ACHN (cell line): ENCODE results near the gene ABHD14A.
"Not testable (repeated sequence)": the region's sequence is repeated elsewhere in the genome, so short reads cannot be mapped to it uniquely, and the experiment has no call there.

Experiments
- DNase-seq: peaks from one replicate; pipeline ENCODE4 v3.0.0-alpha.2; 2015
- in situ Hi-C: cut with HindIII; loops from 2 replicates; pipeline ENCODE4 v1.10.0; 2017; ENCODE audit warnings: low sequenced_read_pairs, low pct_ligation_motif_present, low pct_unique_long_range_greater_than_20kb

The ABHD14A gene

GRCh38 chr3:51986010-51986947, 11.4 kb downstream of the ABHD14A start:
- in situ Hi-C loops: no loop called here
- DNase-seq: no peak

GRCh38 chr3:51987568-51987967, 12.7 kb downstream of the ABHD14A start:
- DNase-seq: no peak
- in situ Hi-C loops: no loop called here

- in situ Hi-C loops: no loop called here
- DNase-seq: no peak
These were observed 13.7 kb downstream of the ABHD14A start for GRCh38 chr3:51988286-51989146.

- DNase-seq, in situ Hi-C loops: not testable (repeated sequence)
These were observed 15.7 kb downstream of the ABHD14A start for GRCh38 chr3:51990501-51990971.

GRCh38 chr3:51992017-51992682, 17.3 kb downstream of the ABHD14A start:
- no peak for DNase-seq
- in situ Hi-C loops: no loop called here

- in situ Hi-C loops: not testable (repeated sequence)
These were observed 18.8 kb downstream of the ABHD14A start for GRCh38 chr3:51993657-51994056.

GRCh38 chr3:51994530-51994929, 19.7 kb downstream of the ABHD14A start:
- no peak for DNase-seq
- in situ Hi-C loops: no loop called here

More at GRCh38 chr3:51993657-51994056, 18.8 kb downstream of the ABHD14A start:
- DNase-seq: not testable (repeated sequence)

GRCh38 chr3:51995346-51996163, 20.7 kb downstream of the ABHD14A start, which contains the start of gene RPL29:
Gene RPL29 (minus strand): TSS chr3:51995895. CDS start chr3:51995461, 434 bp downstream.
- DNase-seq: peak; percentile 92
- in situ Hi-C loops: no loop called here

- no peak for DNase-seq
- in situ Hi-C loops: no loop called here
These were observed 22.3 kb downstream of the ABHD14A start for GRCh38 chr3:51997172-51997571.

GRCh38 chr3:51997935-51998596, 23.2 kb downstream of the ABHD14A start:
- peak; percentile 59 for DNase-seq
- in situ Hi-C loops: no loop called here

- in situ Hi-C loops: no loop called here
- no peak for DNase-seq
These were observed 23.9 kb downstream of the ABHD14A start for GRCh38 chr3:51998774-51999173.

- DNase-seq: no peak
- in situ Hi-C loops: no loop called here
These were observed 25.0 kb downstream of the ABHD14A start for GRCh38 chr3:51999846-52000245.

- in situ Hi-C loops: no loop called here
- peak; percentile 59 for DNase-seq
These were observed 26.6 kb downstream of the ABHD14A start for GRCh38 chr3:52001443-52001974.

- in situ Hi-C loops: no loop called here
These were observed 27.9 kb downstream of the ABHD14A start for GRCh38 chr3:52002748-52003147.

GRCh38 chr3:52004163-52004787, 29.4 kb downstream of the ABHD14A start:
- no peak for DNase-seq
- in situ Hi-C loops: no loop called here

More at GRCh38 chr3:52002748-52003147, 27.9 kb downstream of the ABHD14A start:
- no peak for DNase-seq

- no peak for DNase-seq
- in situ Hi-C loops: no loop called here
These were observed 30.1 kb downstream of the ABHD14A start for GRCh38 chr3:52004906-52005395.
